ENCODE measurements around the gene PCNP.

GRCh38 chr3:101588616-101589015 lies 14.6 kb downstream of the PCNP start:
- TF ChIP-seq CTCF (conservative IDR thresholded peaks at IDR 0.05; ENCODE audit: low read depth in 2 of 2) = no peak
- no peak for TF ChIP-seq EZH2phosphoT487 (IDR thresholded peaks at IDR 0.05; ENCODE audit: unreplicated experiment)
